Neural cell (in vitro differentiated cells): Measurements from ENCODE around the gene RNF17. TPM values are rescaled to one million over a fixed set of nuclear protein-coding genes. Genes with fewer than 3 reads are reported as not detected.
"Not testable (repeated sequence)": the region's sequence is repeated elsewhere in the genome, so short reads cannot be mapped to it uniquely, and the experiment has no call there.

Experiments
- H2AFZ ChIP-seq: fragments of 200-600, 300-800 bp; sonication (generic), shearing (Covaris generic); 2 replicates; pipeline ENCODE4 v1.6.0; 2014; ENCODE audit warnings: low read depth, mild to moderate bottlenecking, antibody characterized with exemption, low read length, moderate library complexity
- H3F3A ChIP-seq: fragments of 200-600 bp; shearing (Covaris generic); 2 replicates; pipeline ENCODE4 v1.6.1; 2016; ENCODE audit warnings: mild to moderate bottlenecking, moderate library complexity, mixed read lengths, antibody characterized with exemption, low read length; ENCODE audit not compliant: insufficient read depth, poor library complexity, severe bottlenecking
- H3K27ac ChIP-seq: fragments of 200-600, 300-800 bp; sonication (generic), shearing (Covaris generic); 2 replicates; pipeline ENCODE4 v1.5.1; 2014; ENCODE audit warnings: mild to moderate bottlenecking, low read length, moderate library complexity
- H3K27me3 ChIP-seq: fragments of 300-800, 200-600 bp; sonication (generic), shearing (Covaris generic); 2 replicates; pipeline ENCODE4 v1.6.0; 2014; ENCODE audit warnings: mild to moderate bottlenecking, low read depth, low read length, moderate library complexity; ENCODE audit not compliant: insufficient read depth
- H3K36me3 ChIP-seq: fragments of 300-800, 200-600 bp; sonication (generic), shearing (Covaris generic); 2 replicates; pipeline ENCODE4 v1.5.1; 2014; ENCODE audit warnings: mild to moderate bottlenecking, antibody characterized with exemption, low read length, moderate library complexity; ENCODE audit not compliant: insufficient read depth
- H3K4me2 ChIP-seq: fragments of 300-800, 200-600 bp; sonication (generic), shearing (Covaris generic); 2 replicates; pipeline ENCODE4 v1.6.0; 2014; ENCODE audit warnings: mild to moderate bottlenecking, low read length
- H3K4me3 ChIP-seq: fragments of 300-800, 200-600 bp; sonication (generic), shearing (Covaris generic); 2 replicates; pipeline ENCODE4 v1.5.1; 2014; ENCODE audit warnings: mild to moderate bottlenecking, low read length, moderate library complexity
- H3K79me2 ChIP-seq: fragments of 200-600 bp; shearing (Covaris generic); replicated peaks from 2 replicates; pipeline ENCODE4 v1.6.0; 2014; ENCODE audit warnings: mild to moderate bottlenecking, low read length, moderate library complexity; ENCODE audit not compliant: insufficient read depth
- H3K9ac ChIP-seq: fragments of 300-800, 200-600 bp; sonication (generic), shearing (Covaris generic); 2 replicates; pipeline ENCODE4 v1.6.1; 2016; ENCODE audit warnings: mild to moderate bottlenecking, low read length, mixed read lengths
- H3K9me2 ChIP-seq: fragments of 200-600 bp; shearing (Covaris generic); 2 replicates; pipeline ENCODE4 v1.6.1; 2016; ENCODE audit warnings: mild to moderate bottlenecking, low read length, mixed read lengths; ENCODE audit not compliant: insufficient read depth
- H3K9me3 ChIP-seq: fragments of 200-600, 300-800 bp; sonication (generic), shearing (Covaris generic); 2 replicates; pipeline ENCODE4 v1.6.1; 2016; ENCODE audit warnings: mild to moderate bottlenecking, mixed run types, low read length, moderate library complexity, mixed read lengths
- H4K20me1 ChIP-seq: fragments of 200-600 bp; shearing (Covaris generic); 2 replicates; pipeline ENCODE4 v1.6.1; 2016; ENCODE audit warnings: mild to moderate bottlenecking, mixed run types; ENCODE audit not compliant: insufficient read depth
- EP300 ChIP-seq: fragments of 450-650 bp; conservative IDR thresholded peaks from 2 replicates; pipeline ENCODE4 v1.6.1; 2014; ENCODE audit warnings: antibody characterized with exemption, mild to moderate bottlenecking, moderate library complexity; ENCODE audit not compliant: poor library complexity, severe bottlenecking
- EZH2 ChIP-seq: fragments of 200-600, 300-800 bp; shearing (Covaris generic), sonication (generic); IDR thresholded peaks from 2 replicates; pipeline ENCODE4 v1.6.1; 2014; ENCODE audit warnings: antibody characterized with exemption, low read length, borderline replicate concordance, mild to moderate bottlenecking; ENCODE audit not compliant: insufficient read depth, poor library complexity, severe bottlenecking
- MXI1 ChIP-seq: fragments of 450-650 bp; conservative IDR thresholded peaks from 2 replicates; pipeline ENCODE4 v1.6.1; 2014; ENCODE audit warnings: antibody characterized with exemption, mild to moderate bottlenecking; ENCODE audit not compliant: poor library complexity, severe bottlenecking
- POLR2AphosphoS5 ChIP-seq: IDR thresholded peaks from 2 replicates; pipeline ENCODE4 v1.6.1; 2012
- RAD21 ChIP-seq: fragments of 450-650 bp; conservative IDR thresholded peaks from 2 replicates; pipeline ENCODE4 v1.6.1; 2014; ENCODE audit warnings: antibody characterized with exemption, mild to moderate bottlenecking, moderate library complexity
- SMC3 ChIP-seq: fragments of 450-650 bp; conservative IDR thresholded peaks from 2 replicates; pipeline ENCODE4 v1.6.1; 2014; ENCODE audit warnings: antibody characterized with exemption, mild to moderate bottlenecking, moderate library complexity; ENCODE audit not compliant: poor library complexity
- TAF1 ChIP-seq: IDR thresholded peaks from 2 replicates; pipeline ENCODE4 v1.6.1; 2012; ENCODE audit warnings: low read depth
- polyA plus RNA-seq: library from polyadenylated mRNA; depleted of rRNA; stranded (reverse); fragments of >200 nt; gene quantifications from 2 replicates; pipeline ENCODE4 v1.2.3, GENCODE V29; 2014
- TF ChIP-seq, protein P1 (sequence below): IDR thresholded peaks from 2 replicates; pipeline ENCODE4 v1.6.1; 2012; ENCODE audit warnings: borderline replicate concordance
- TF ChIP-seq, protein P2 (sequence below): fragments of 450-650 bp; IDR thresholded peaks from 2 replicates; pipeline ENCODE4 v1.5.1; 2014; ENCODE audit warnings: antibody characterized with exemption, mild to moderate bottlenecking, moderate library complexity; ENCODE audit not compliant: poor library complexity, severe bottlenecking

The RNF17 gene
- polyA plus RNA-seq, 1 donor from 2014 or later, result not detected

DNA sequence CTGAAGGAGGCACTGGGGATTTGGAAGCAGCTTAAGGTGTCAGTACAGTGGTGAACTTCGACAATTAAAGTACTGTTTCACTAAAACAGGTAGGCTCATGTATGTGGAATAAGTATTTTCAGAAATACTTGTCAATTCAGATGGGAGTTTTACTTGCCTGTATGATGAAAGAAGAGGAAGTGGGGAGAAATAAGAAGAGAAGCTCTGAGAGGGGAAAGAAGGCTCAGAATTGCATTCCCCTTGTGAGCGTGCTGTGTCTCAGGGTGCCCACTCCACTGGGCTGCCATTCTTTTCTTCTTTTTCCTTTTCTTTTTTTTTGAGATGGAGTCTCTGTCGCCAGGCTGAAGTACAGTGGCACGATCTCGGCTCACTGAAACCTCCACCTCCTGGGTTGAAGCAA is 38.6 kb upstream of the RNF17 start:
- H4K20me1 ChIP-seq, result no peaks in the 10 kb centered on the region
- H3K9me3 ChIP-seq, result no peaks in the 10 kb centered on the region
- H3K36me3 ChIP-seq, result no peaks in the 10 kb centered on the region
- no peak for TF ChIP-seq TAF1
- TF ChIP-seq EP300, result no peak
- TF ChIP-seq POLR2AphosphoS5, result no peak
- TF ChIP-seq, protein P1, sequence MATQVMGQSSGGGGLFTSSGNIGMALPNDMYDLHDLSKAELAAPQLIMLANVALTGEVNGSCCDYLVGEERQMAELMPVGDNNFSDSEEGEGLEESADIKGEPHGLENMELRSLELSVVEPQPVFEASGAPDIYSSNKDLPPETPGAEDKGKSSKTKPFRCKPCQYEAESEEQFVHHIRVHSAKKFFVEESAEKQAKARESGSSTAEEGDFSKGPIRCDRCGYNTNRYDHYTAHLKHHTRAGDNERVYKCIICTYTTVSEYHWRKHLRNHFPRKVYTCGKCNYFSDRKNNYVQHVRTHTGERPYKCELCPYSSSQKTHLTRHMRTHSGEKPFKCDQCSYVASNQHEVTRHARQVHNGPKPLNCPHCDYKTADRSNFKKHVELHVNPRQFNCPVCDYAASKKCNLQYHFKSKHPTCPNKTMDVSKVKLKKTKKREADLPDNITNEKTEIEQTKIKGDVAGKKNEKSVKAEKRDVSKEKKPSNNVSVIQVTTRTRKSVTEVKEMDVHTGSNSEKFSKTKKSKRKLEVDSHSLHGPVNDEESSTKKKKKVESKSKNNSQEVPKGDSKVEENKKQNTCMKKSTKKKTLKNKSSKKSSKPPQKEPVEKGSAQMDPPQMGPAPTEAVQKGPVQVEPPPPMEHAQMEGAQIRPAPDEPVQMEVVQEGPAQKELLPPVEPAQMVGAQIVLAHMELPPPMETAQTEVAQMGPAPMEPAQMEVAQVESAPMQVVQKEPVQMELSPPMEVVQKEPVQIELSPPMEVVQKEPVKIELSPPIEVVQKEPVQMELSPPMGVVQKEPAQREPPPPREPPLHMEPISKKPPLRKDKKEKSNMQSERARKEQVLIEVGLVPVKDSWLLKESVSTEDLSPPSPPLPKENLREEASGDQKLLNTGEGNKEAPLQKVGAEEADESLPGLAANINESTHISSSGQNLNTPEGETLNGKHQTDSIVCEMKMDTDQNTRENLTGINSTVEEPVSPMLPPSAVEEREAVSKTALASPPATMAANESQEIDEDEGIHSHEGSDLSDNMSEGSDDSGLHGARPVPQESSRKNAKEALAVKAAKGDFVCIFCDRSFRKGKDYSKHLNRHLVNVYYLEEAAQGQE, result no peak
- TF ChIP-seq, protein P2, sequence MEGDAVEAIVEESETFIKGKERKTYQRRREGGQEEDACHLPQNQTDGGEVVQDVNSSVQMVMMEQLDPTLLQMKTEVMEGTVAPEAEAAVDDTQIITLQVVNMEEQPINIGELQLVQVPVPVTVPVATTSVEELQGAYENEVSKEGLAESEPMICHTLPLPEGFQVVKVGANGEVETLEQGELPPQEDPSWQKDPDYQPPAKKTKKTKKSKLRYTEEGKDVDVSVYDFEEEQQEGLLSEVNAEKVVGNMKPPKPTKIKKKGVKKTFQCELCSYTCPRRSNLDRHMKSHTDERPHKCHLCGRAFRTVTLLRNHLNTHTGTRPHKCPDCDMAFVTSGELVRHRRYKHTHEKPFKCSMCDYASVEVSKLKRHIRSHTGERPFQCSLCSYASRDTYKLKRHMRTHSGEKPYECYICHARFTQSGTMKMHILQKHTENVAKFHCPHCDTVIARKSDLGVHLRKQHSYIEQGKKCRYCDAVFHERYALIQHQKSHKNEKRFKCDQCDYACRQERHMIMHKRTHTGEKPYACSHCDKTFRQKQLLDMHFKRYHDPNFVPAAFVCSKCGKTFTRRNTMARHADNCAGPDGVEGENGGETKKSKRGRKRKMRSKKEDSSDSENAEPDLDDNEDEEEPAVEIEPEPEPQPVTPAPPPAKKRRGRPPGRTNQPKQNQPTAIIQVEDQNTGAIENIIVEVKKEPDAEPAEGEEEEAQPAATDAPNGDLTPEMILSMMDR, result no peak
- TF ChIP-seq MXI1, result no peak
- no peak for TF ChIP-seq SMC3
- TF ChIP-seq EZH2, result no peak
- no peak for TF ChIP-seq RAD21
- H3F3A ChIP-seq, result no peaks in the 10 kb centered on the region
- H3K27ac ChIP-seq, result no peak overlapping the region
- no peaks in the 10 kb centered on the region for H3K79me2 ChIP-seq
- no peak overlapping the region for H3K4me2 ChIP-seq
- no peak overlapping the region for H2AFZ ChIP-seq
- no peak overlapping the region for H3K4me3 ChIP-seq
- no peaks in the 10 kb centered on the region for H3K27me3 ChIP-seq
- no peaks in the 10 kb centered on the region for H3K9me2 ChIP-seq
- H3K9ac ChIP-seq, result no peak overlapping the region

DNA sequence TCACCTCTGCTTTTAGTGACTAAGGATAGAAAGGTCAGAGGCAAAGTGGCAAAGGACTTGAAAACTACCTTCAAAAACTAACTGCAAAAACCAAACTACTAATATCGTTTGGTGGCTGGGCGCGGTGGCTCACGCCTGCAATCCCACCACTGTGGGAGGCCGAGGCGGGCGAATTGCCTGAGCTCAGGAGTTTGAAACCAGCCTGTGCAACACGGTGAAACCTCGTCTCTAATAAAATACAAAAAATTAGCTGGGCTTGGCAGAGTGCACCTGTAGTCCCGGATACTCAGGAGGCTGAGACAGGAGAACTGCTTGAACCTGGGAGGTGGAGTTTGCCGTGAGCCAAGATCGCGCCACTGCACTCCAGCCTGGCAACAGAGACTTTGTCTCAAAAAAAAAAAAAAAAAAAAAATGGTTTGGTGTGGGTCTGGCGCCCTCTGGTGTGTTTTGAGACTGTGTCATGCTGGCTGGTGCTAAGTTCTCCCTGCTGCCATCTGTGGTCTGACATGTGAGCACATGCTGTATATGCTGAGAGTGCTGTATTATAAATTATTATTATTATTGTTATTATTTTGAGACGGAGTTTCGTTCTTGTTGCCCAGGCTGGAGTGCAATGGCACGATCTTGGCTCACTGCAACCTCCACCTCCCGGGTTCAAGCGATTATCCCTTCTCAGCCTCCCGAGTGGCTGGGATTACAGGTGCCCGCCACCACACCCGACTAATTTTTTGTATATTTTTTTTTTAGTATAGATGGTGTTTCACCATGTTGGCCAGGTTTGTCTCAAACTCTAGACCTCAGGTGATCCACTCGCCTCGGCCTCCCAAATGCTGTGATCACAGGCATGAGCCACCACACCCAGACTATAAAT is 36.0 kb upstream of the RNF17 start:
- H3K79me2 ChIP-seq, result no peaks in the 10 kb centered on the region
- H3K27ac ChIP-seq, result no peak overlapping the region
- H3K4me3 ChIP-seq, result no peak overlapping the region
- no peak overlapping the region for H3K4me2 ChIP-seq
- H3K9ac ChIP-seq, result no peak overlapping the region
- H3F3A ChIP-seq, result no peaks in the 10 kb centered on the region
- H3K27me3 ChIP-seq, result no peaks in the 10 kb centered on the region
- no peaks in the 10 kb centered on the region for H3K9me2 ChIP-seq
- no peaks in the 10 kb centered on the region for H4K20me1 ChIP-seq
- no peaks in the 10 kb centered on the region for H3K36me3 ChIP-seq
- no peak overlapping the region for H2AFZ ChIP-seq
- TF ChIP-seq, protein P1, result no peak
- TF ChIP-seq SMC3, result peak; percentile 50
- no peak for TF ChIP-seq POLR2AphosphoS5
- TF ChIP-seq, protein P2, result peak; percentile 66
- TF ChIP-seq MXI1, result no peak
- TF ChIP-seq EZH2, result no peak
- no peak for TF ChIP-seq EP300
- peak; percentile 57 for TF ChIP-seq RAD21
- no peaks in the 10 kb centered on the region for H3K9me3 ChIP-seq

DNA sequence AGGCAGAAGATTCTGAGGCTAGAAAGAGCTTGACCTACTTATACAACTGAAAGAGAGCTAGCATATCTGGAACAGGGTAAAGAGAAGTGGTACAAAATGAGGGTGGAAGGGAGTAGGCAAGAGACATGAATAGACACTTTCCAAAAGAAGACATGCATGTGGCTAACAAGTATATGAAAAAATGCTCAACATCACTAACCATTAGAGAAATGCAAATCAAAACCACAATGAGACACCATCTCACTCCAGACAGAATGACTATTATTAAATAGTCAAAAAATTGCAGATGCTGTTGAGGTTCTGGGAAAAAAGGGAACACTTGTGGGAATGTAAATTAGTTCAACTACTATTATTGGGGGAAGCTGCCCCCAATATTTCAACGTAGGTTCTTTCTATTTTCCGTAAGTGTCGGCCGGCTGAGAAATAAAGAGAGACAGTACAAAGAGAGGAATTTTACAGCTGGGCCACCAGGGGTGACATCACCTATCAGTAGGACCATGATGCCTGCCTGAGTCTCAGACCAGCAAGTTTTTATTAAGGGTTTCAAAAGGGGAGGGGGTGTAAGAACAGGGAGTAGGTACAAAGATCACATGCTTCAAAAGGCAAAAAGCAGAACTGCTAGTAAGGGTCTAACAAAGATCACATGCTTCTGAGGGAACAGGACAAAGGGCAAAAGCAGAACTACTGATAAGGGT is 32.9 kb upstream of the RNF17 start:
- H2AFZ ChIP-seq, H3K27ac ChIP-seq, H3K4me2 ChIP-seq, H3K9ac ChIP-seq, H3K4me3 ChIP-seq, H3F3A ChIP-seq, H4K20me1 ChIP-seq, H3K9me2 ChIP-seq, H3K27me3 ChIP-seq, H3K9me3 ChIP-seq, H3K79me2 ChIP-seq, H3K36me3 ChIP-seq: not testable (repeated sequence)
